Mucosa of descending colon (tissue), 3 donors: Measurements from ENCODE around the gene PALD1. TPM values are rescaled to one million over a fixed set of nuclear protein-coding genes. Genes with fewer than 3 reads are reported as not detected.

Source experiments
- ATAC-seq: fragments of 200-7000 bp; cut with Tn5 transposase; one replicate; pipeline ENCODE4 v1.9.1; 2020; ENCODE audit warnings: mild to moderate bottlenecking, moderate library complexity
- DNase-seq, 3 donors: peaks; one replicate each; pipeline ENCODE4 v3.0.0-alpha.2; 2020
- H3K36me3 ChIP-seq: fragments of 200-600 bp; one replicate; pipeline ENCODE4 v1.8.0; 2021; ENCODE audit warnings: low read depth, mild to moderate bottlenecking
- H3K4me1 ChIP-seq: fragments of 200-600 bp; one replicate; pipeline ENCODE4 v1.8.0; 2021; ENCODE audit warnings: low read depth, mild to moderate bottlenecking
- H3K4me3 ChIP-seq: fragments of 200-600 bp; one replicate; pipeline ENCODE4 v1.8.0; 2021; ENCODE audit warnings: mild to moderate bottlenecking
- H3K9me3 ChIP-seq: fragments of 200-600 bp; one replicate; pipeline ENCODE4 v1.8.0; 2021; ENCODE audit warnings: mild to moderate bottlenecking
- intact Hi-C, 2 donors: fragments of 100-400 bp; cut with DNase I in 1 of 2; cut with micrococcal nuclease in 1 of 2; formaldehyde crosslinking; loops; one replicate each; pipeline versions ENCODE4 v1.11.0 to v1.11.1; 2022; cut with DNase I, micrococcal nuclease
- total RNA-seq, 3 donors: library from RNA; stranded (reverse); fragmentation: NEBNext Ultra II Directional in 2 of 3; extraction: Animal tissue kit (Norgen Biotek cat#: 25700) in 2 of 3; gene quantifications; one replicate each; pipeline versions ENCODE4 v1.2.1 to v1.2.4, GENCODE V29; 2021 to 2023
- TF ChIP-seq, protein P1 (sequence below): fragments of 200-600 bp; IDR thresholded peaks from one replicate; pipeline ENCODE4 v1.8.0; 2022; ENCODE audit warnings: antibody characterized with exemption, mild to moderate bottlenecking
- donor health status: DM: no; HTN: no; CAD: no; lungs with moderate emphysema.
- donor health status: DM: no; HTN: no; CAD: no.
- donor health status: DM: no; HTN: yes; CAD: no.

Gene PALD1
- total RNA-seq, 3 donors from 2014 or later: 1.9 to 15.9 (median 3.2) TPM

DNA sequence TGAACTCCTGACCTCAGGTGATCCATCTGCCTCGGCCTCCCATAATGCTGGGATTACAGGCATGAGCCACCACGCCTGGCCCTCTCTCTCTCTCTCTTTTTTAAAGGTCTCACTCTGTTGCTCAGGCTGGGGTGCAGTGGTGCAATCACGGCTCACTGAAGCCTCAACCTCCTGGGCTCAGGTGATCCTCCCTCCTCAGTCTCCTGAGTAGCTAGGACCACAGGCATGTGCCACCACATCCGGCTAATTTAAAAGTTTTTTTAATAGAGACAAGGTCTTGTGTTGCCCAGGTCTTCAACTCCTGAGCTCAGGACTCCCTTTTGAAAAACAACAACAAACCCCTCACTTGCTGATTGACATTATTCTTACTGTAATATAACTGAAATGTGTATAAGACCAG lies 11.6 kb downstream of the PALD1 start:
- Histone ChIP-seq H3K4me3 (no peak overlapping the region), H3K36me3 (no peaks in the 10 kb centered on the region), H3K9me3 (no peaks in the 10 kb centered on the region), H3K4me1 (no peaks in the 10 kb centered on the region)
- DNase-seq (no peak), ATAC-seq (no peak)
- TF ChIP-seq, protein P1, sequence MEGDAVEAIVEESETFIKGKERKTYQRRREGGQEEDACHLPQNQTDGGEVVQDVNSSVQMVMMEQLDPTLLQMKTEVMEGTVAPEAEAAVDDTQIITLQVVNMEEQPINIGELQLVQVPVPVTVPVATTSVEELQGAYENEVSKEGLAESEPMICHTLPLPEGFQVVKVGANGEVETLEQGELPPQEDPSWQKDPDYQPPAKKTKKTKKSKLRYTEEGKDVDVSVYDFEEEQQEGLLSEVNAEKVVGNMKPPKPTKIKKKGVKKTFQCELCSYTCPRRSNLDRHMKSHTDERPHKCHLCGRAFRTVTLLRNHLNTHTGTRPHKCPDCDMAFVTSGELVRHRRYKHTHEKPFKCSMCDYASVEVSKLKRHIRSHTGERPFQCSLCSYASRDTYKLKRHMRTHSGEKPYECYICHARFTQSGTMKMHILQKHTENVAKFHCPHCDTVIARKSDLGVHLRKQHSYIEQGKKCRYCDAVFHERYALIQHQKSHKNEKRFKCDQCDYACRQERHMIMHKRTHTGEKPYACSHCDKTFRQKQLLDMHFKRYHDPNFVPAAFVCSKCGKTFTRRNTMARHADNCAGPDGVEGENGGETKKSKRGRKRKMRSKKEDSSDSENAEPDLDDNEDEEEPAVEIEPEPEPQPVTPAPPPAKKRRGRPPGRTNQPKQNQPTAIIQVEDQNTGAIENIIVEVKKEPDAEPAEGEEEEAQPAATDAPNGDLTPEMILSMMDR: no peak
- intact Hi-C loops: no loop called here

DNA sequence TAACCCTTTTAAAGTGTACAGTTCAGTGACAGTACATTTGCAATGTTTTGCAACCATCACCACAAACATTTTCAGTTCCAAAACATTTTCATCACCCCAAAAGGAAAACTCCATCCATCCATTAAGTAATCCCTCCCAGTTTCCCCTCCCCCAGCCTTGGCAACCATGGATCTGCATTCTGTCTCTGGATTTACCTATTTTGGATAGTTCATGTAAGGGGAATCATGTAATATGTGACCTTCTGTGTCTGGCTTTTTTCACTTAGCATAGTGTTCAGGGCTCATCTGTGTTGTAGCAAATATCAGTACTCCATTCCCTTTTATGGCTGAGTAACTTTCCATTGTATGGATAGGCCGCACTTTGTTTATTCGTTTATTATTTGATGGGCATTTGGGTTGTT lies 13.0 kb downstream of the PALD1 start:
- ATAC-seq (no peak), DNase-seq (no peak)
- intact Hi-C loops: no loop called here
- H3K9me3 ChIP-seq: no peaks in the 10 kb centered on the region
- no peak overlapping the region for H3K4me3 ChIP-seq
- no peaks in the 10 kb centered on the region for H3K36me3 ChIP-seq
- TF ChIP-seq, protein P1: no peak
- no peaks in the 10 kb centered on the region for H3K4me1 ChIP-seq

DNA sequence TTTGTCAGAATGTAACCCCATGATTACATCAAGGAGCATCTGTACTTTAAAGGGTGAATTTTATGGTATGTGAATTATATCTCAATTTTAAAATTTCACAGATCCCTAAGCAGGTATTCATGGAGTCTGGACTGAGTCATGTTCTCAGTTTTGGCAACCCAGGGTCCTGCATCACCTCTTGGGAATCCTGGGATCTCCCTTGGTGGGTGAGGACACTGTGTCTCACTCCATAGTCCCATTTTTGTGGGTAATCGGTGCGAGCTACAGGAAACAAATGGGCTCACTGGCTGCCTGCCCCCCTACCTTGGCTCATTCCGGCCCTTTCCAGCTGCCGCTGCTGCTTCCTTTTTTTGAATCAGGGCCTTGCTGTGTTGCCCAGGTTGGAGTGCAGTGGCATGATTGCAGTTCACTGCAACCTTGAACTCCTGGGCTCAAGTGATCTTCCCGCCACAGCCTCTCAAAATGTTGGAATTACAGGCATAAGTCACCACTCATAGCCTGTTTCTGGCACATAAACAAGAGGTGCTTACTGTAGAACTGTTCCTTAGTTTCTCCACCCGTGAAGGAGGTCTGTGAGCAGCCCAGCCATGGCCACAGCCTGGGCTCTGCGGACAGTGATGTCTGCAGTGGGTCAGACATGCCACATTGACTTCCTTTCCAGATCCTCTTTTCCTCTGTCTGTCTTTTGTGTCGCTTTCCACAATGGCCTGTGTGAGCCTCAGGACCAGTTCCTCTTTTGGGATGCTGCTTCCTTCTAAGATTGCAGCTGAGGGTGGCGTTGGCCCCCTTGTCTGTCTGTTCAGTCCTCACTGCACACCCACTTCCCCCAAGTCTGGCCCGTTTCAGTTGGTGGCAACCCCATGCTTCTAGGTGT lies 14.5 kb downstream of the PALD1 start:
- Histone ChIP-seq H3K4me3 (no peak overlapping the region), H3K9me3 (no peaks in the 10 kb centered on the region), H3K4me1 (no peaks in the 10 kb centered on the region), H3K36me3 (no peaks in the 10 kb centered on the region)
- DNase-seq: no peak
- TF ChIP-seq, protein P1: no peak
- ATAC-seq: peak; percentile 53
- intact Hi-C loops: no loop called here

DNA sequence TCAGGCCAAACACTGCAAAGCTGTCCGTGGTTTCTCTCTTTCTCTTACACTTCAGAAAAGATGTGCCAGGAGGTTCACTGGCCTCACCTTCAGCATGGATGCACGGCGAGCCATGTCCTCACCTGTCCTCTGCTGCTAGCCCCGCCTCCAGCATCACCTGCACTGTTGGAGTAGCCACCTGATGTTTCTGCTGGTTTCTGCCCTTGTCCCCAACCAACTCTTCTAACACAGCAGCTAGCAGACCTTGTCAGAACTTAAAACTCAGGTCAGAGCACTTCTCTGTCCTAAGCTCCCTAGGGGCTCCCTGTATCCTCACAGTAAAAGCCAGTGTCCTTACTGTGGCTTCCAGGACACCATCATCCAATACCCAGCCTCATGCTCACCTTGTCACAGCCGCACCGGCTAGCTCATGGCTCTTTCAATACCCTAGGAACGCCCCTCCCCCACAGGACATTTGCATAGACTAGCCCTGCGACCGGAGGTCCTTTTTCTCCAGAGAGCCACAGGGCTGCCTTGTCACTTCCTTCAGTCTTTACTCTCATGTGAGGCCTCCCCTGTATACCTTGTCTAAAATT lies 15.2 kb downstream of the PALD1 start:
- intact Hi-C loops: no loop called here
- TF ChIP-seq, protein P1: no peak
- DNase-seq (peak in 1 of 3 donors; percentile 73), ATAC-seq (peak; percentile 75)
- Histone ChIP-seq H3K4me1 (no peaks in the 10 kb centered on the region), H3K4me3 (no peak overlapping the region), H3K36me3 (no peaks in the 10 kb centered on the region), H3K9me3 (no peaks in the 10 kb centered on the region)

DNA sequence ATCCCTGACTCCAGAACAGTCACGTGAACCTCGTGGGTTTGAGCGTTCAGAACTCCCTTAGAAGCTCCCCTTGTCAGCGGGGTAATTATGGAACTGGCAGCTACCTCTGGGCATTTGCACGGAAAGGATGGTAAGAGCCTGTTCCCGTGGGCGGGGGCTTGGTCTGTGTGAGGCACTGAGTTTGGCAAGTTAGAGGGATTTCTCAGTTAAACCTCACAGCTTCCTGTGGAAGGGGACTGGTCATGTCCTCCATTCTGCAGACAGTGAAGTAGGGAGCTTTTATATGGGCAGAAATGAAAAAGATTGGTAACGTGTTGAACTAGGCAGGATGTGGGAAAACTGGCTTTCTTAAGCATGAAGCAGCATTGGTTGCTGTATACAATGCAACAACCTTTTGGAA lies 16.0 kb downstream of the PALD1 start:
- Histone ChIP-seq H3K36me3 (no peaks in the 10 kb centered on the region), H3K9me3 (no peaks in the 10 kb centered on the region), H3K4me1 (no peaks in the 10 kb centered on the region), H3K4me3 (no peak overlapping the region)
- intact Hi-C loops: no loop called here
- TF ChIP-seq, protein P1: no peak
- ATAC-seq: peak; percentile 9
- DNase-seq: no peak
